GM21737 (cell line): ENCODE measurements around the gene TEX22.

ENCODE experiments used
- ATAC-seq: cut with Tn5 transposase; IDR thresholded peaks from one replicate; pipeline ENCODE4 v1.9.1; 2021; ENCODE audit warnings: mild to moderate bottlenecking, moderate library complexity; ENCODE audit not compliant: unreplicated experiment

Gene TEX22

GRCh38 chr14:105436891-105437722 is 38.8 kb downstream of the TEX22 start:
- no peak for ATAC-seq

- no peak for ATAC-seq
Observed at GRCh38 chr14:105437723-105438500, 39.6 kb downstream of the TEX22 start.

GRCh38 chr14:105439179-105439578 is 40.8 kb downstream of the TEX22 start:
- no peak for ATAC-seq

- ATAC-seq = no peak
Observed at GRCh38 chr14:105439710-105440553, 41.6 kb downstream of the TEX22 start.

GRCh38 chr14:105440554-105440900 is 42.2 kb downstream of the TEX22 start:
- ATAC-seq = no peak

- ATAC-seq = no peak
Observed at GRCh38 chr14:105440992-105441391, 42.7 kb downstream of the TEX22 start.

GRCh38 chr14:105442125-105442524 is 43.8 kb downstream of the TEX22 start:
- no peak for ATAC-seq

GRCh38 chr14:105442834-105443233 is 44.5 kb downstream of the TEX22 start:
- ATAC-seq = no peak

- ATAC-seq = no peak
Observed at GRCh38 chr14:105444859-105445258, 46.5 kb downstream of the TEX22 start.

- no peak for ATAC-seq
Observed at GRCh38 chr14:105445290-105445689, 47.0 kb downstream of the TEX22 start.

GRCh38 chr14:105445901-105446845 is 47.8 kb downstream of the TEX22 start:
- no peak for ATAC-seq

- ATAC-seq = no peak
Observed at GRCh38 chr14:105446971-105447370, 48.6 kb downstream of the TEX22 start.

GRCh38 chr14:105447651-105448640 is 49.6 kb downstream of the TEX22 start:
- ATAC-seq = no peak

- ATAC-seq = no peak
Observed at GRCh38 chr14:105448706-105449111, 50.4 kb downstream of the TEX22 start.

- no peak for ATAC-seq
Observed at GRCh38 chr14:105449276-105450122, 51.2 kb downstream of the TEX22 start.

GRCh38 chr14:105450123-105450505 is 51.8 kb downstream of the TEX22 start:
- ATAC-seq = no peak

- ATAC-seq = no peak
Observed at GRCh38 chr14:105450864-105451720, 52.8 kb downstream of the TEX22 start.
